ENCODE data around the gene SMIM20. TPM values are rescaled to one million over a fixed set of nuclear protein-coding genes. Genes with fewer than 3 reads are reported as not detected.
"Not testable (repeated sequence)": the region's sequence is repeated elsewhere in the genome, so short reads cannot be mapped to it uniquely, and the experiment has no call there.

The SMIM20 gene
- 10 to 100 TPM; 19.4 to 20.0 TPM for total RNA-seq
- polyA plus RNA-seq, result 10 to 100 TPM; 64.1 to 76.4 (median 65.8) TPM
- total RNA-seq, result 7.4 to 18.1 (median 15.6) reads per million in 6 experiments

- peak; percentile 88 to 89 for ATAC-seq
Observed at GRCh38 chr4:25913851-25914669, at the start of gene SMIM20. Gene SMIM20 (plus strand): TSS chr4:25914220. CDS start chr4:25914314, 94 bp downstream.

GRCh38 chr4:25865586-25865985 is 48.4 kb upstream of the SMIM20 start:
- H3K27ac Mint-ChIP-seq, result peak overlapping the region in 4 of 10 donors; percentile 8 to 63 (median 36)
- H3K4me1 Mint-ChIP-seq, result peaks cover 7 to 51% (median 17%) of the 10 kb centered on the region in 4 donors
- POLR2A ChIA-PET, result interaction anchor here (2.7 kb wide), 1 partner anchor 48 kb away, joined by 8 read pairs; the partner anchor contains the start of gene SMIM20
- H3K9me3 Mint-ChIP-seq, result peaks cover 0 to 3% (median 0%) of the 10 kb centered on the region in 9 donors
- ATAC-seq, result no peak
- peak overlapping the region in 4 of 10 donors; percentile 23 to 27 (median 25) for H3K4me3 Mint-ChIP-seq
- H3K27me3 Mint-ChIP-seq, result peaks cover 0 to 2% (median 0%) of the 10 kb centered on the region in 5 donors
- H3K36me3 Mint-ChIP-seq, result peaks cover 0 to 5% (median 0%) of the 10 kb centered on the region in 3 donors
- no peak for DNase-seq

More at GRCh38 chr4:25913851-25914669, at the start of gene SMIM20:
- H3K27me3 Mint-ChIP-seq, result no peaks in the 10 kb centered on the region
- H3K36me3 Mint-ChIP-seq, result peaks cover 0 to 3% (median 0%) of the 10 kb centered on the region in 3 donors
- peaks cover 17 to 40% (median 25%) of the 10 kb centered on the region in 4 donors for H3K4me1 Mint-ChIP-seq
- DNase-seq, result peak; percentile 83 to 94 (median 88)
- POLR2A ChIA-PET, result interaction anchor here (0.7 to 2.5 kb wide), 12 partner anchors 9 to 948 kb away, joined by 3 to 22 read pairs (median 4); partner anchors contain the start of genes TBC1D19 and ZCCHC4
- peak within 1 kb of the TSS; percentile 92 to 98 (median 96) for H3K4me3 Mint-ChIP-seq
- no peaks in the 10 kb centered on the region for H3K9me3 Mint-ChIP-seq
- H3K27ac Mint-ChIP-seq, result peak within 1 kb of the TSS; percentile 94 to 99 (median 98)

- ATAC-seq, H3K9me3 Mint-ChIP-seq, DNase-seq, H3K36me3 Mint-ChIP-seq, H3K27me3 Mint-ChIP-seq: not testable (repeated sequence)
- POLR2A ChIA-PET, result interaction anchor here (0.7 kb wide), 1 partner anchor 70 kb away, joined by 4 read pairs; no protein-coding TSS in a partner anchor
- H3K4me3 Mint-ChIP-seq, result peak overlapping the region in 1 of 10 donors; percentile 53
- peaks cover 3 to 45% (median 9%) of the 10 kb centered on the region in 4 donors for H3K4me1 Mint-ChIP-seq
- peak overlapping the region in 3 of 10 donors; percentile 23 to 48 (median 27) for H3K27ac Mint-ChIP-seq
Observed at GRCh38 chr4:25866401-25866800, 47.6 kb upstream of the SMIM20 start.

- Mint-ChIP-seq H3K4me1 (peaks cover 3 to 44% (median 3%) of the 10 kb centered on the region in 4 donors), H3K36me3 (no peaks in the 10 kb centered on the region), H3K9me3 (no peaks in the 10 kb centered on the region), H3K27me3 (no peaks in the 10 kb centered on the region), H3K4me3 (no peak overlapping the region), H3K27ac (no peak overlapping the region)
- DNase-seq, result no peak
- POLR2A ChIA-PET, result no interaction called here
- no peak for ATAC-seq
Observed at GRCh38 chr4:25867781-25868294, 46.2 kb upstream of the SMIM20 start.

GRCh38 chr4:25870081-25870480 is 43.9 kb upstream of the SMIM20 start:
- DNase-seq (no peak), ATAC-seq (no peak)
- Mint-ChIP-seq H3K9me3 (no peaks in the 10 kb centered on the region), H3K4me1 (peaks cover 0 to 55% (median 7%) of the 10 kb centered on the region in 4 donors), H3K27ac (no peak overlapping the region), H3K4me3 (no peak overlapping the region), H3K27me3 (peaks cover 0 to 6% (median 0%) of the 10 kb centered on the region in 5 donors), H3K36me3 (no peaks in the 10 kb centered on the region)
- POLR2A ChIA-PET, result interaction anchor here (1.0 kb wide), 1 partner anchor 11 kb away, joined by 3 read pairs; no protein-coding TSS in a partner anchor

- peaks cover 0 to 6% (median 0%) of the 10 kb centered on the region in 5 donors for H3K27me3 Mint-ChIP-seq
- no peaks in the 10 kb centered on the region for H3K9me3 Mint-ChIP-seq
- no peak overlapping the region for H3K4me3 Mint-ChIP-seq
- ATAC-seq (no peak), DNase-seq (no peak)
- H3K27ac Mint-ChIP-seq, result peak overlapping the region in 1 of 10 donors; percentile 51
- H3K4me1 Mint-ChIP-seq, result peaks cover 0 to 49% (median 7%) of the 10 kb centered on the region in 4 donors
- POLR2A ChIA-PET, result no interaction called here
- no peaks in the 10 kb centered on the region for H3K36me3 Mint-ChIP-seq
Observed at GRCh38 chr4:25872851-25873631, 41.0 kb upstream of the SMIM20 start.

- Mint-ChIP-seq H3K4me3 (no peak overlapping the region), H3K4me1 (peaks cover 0 to 49% (median 7%) of the 10 kb centered on the region in 4 donors), H3K9me3 (no peaks in the 10 kb centered on the region), H3K27me3 (peaks cover 0 to 6% (median 0%) of the 10 kb centered on the region in 5 donors), H3K36me3 (no peaks in the 10 kb centered on the region), H3K27ac (peak overlapping the region in 1 of 10 donors; percentile 85)
- no peak for DNase-seq
- ATAC-seq, result no peak
- POLR2A ChIA-PET, result no interaction called here
Observed at GRCh38 chr4:25873632-25874129, 40.3 kb upstream of the SMIM20 start.

GRCh38 chr4:25874655-25875054 is 39.4 kb upstream of the SMIM20 start:
- DNase-seq (no peak), ATAC-seq (no peak)
- H3K4me3 Mint-ChIP-seq, result no peak overlapping the region
- H3K9me3 Mint-ChIP-seq, result no peaks in the 10 kb centered on the region
- POLR2A ChIA-PET, result no interaction called here
- peaks cover 0 to 6% (median 2%) of the 10 kb centered on the region in 5 donors for H3K27me3 Mint-ChIP-seq
- H3K4me1 Mint-ChIP-seq, result peaks cover 0 to 50% (median 7%) of the 10 kb centered on the region in 4 donors
- H3K36me3 Mint-ChIP-seq, result peaks cover 0 to 3% (median 0%) of the 10 kb centered on the region in 3 donors
- peak overlapping the region in 1 of 10 donors; percentile 85 for H3K27ac Mint-ChIP-seq

- H3K4me1 Mint-ChIP-seq, result peaks cover 0 to 49% (median 7%) of the 10 kb centered on the region in 4 donors
- ATAC-seq, result no peak
- peak overlapping the region in 3 of 10 donors; percentile 42 to 85 (median 59) for H3K27ac Mint-ChIP-seq
- peaks cover 0 to 10% (median 6%) of the 10 kb centered on the region in 5 donors for H3K27me3 Mint-ChIP-seq
- H3K36me3 Mint-ChIP-seq, result peaks cover 0 to 6% (median 0%) of the 10 kb centered on the region in 3 donors
- POLR2A ChIA-PET, result no interaction called here
- H3K4me3 Mint-ChIP-seq, result peak overlapping the region in 1 of 10 donors; percentile 6
- H3K9me3 Mint-ChIP-seq, result no peaks in the 10 kb centered on the region
- no peak for DNase-seq
Observed at GRCh38 chr4:25875281-25875745, 38.7 kb upstream of the SMIM20 start.

GRCh38 chr4:25878676-25879075 is 35.3 kb upstream of the SMIM20 start:
- no peak overlapping the region for H3K27ac Mint-ChIP-seq
- no peak for DNase-seq
- peaks cover 6 to 22% (median 9%) of the 10 kb centered on the region in 5 donors for H3K27me3 Mint-ChIP-seq
- H3K9me3 Mint-ChIP-seq, result no peaks in the 10 kb centered on the region
- POLR2A ChIA-PET, result no interaction called here
- H3K36me3 Mint-ChIP-seq, result peaks cover 0 to 6% (median 0%) of the 10 kb centered on the region in 3 donors
- no peak overlapping the region for H3K4me3 Mint-ChIP-seq
- ATAC-seq, result no peak
- H3K4me1 Mint-ChIP-seq, result peaks cover 0 to 35% (median 2%) of the 10 kb centered on the region in 4 donors

GRCh38 chr4:25879091-25879584 is 34.9 kb upstream of the SMIM20 start:
- no peak overlapping the region for H3K27ac Mint-ChIP-seq
- H3K4me1 Mint-ChIP-seq, result peaks cover 0 to 32% (median 2%) of the 10 kb centered on the region in 4 donors
- H3K9me3 Mint-ChIP-seq, result no peaks in the 10 kb centered on the region
- H3K27me3 Mint-ChIP-seq, result peaks cover 6 to 22% (median 8%) of the 10 kb centered on the region in 5 donors
- H3K36me3 Mint-ChIP-seq, result peaks cover 0 to 6% (median 0%) of the 10 kb centered on the region in 3 donors
- POLR2A ChIA-PET, result no interaction called here
- DNase-seq (no peak), ATAC-seq (no peak)
- H3K4me3 Mint-ChIP-seq, result no peak overlapping the region

Measured in naive thymus-derived CD8-positive, alpha-beta T cell (primary cell).